Neural cell (in vitro differentiated cells): ENCODE results near the gene ACAP1. TPM values are rescaled to one million over a fixed set of nuclear protein-coding genes. Genes with fewer than 3 reads are reported as not detected.
"Not testable (repeated sequence)": the region's sequence is repeated elsewhere in the genome, so short reads cannot be mapped to it uniquely, and the experiment has no call there.

Experiments
- H2AFZ ChIP-seq: fragments of 200-600, 300-800 bp; sonication (generic), shearing (Covaris generic); 2 replicates; pipeline ENCODE4 v1.6.0; 2014; ENCODE audit warnings: low read depth, mild to moderate bottlenecking, antibody characterized with exemption, low read length, moderate library complexity
- H3F3A ChIP-seq: fragments of 200-600 bp; shearing (Covaris generic); 2 replicates; pipeline ENCODE4 v1.6.1; 2016; ENCODE audit warnings: mild to moderate bottlenecking, moderate library complexity, mixed read lengths, antibody characterized with exemption, low read length; ENCODE audit not compliant: insufficient read depth, poor library complexity, severe bottlenecking
- H3K27ac ChIP-seq: fragments of 200-600, 300-800 bp; sonication (generic), shearing (Covaris generic); 2 replicates; pipeline ENCODE4 v1.5.1; 2014; ENCODE audit warnings: mild to moderate bottlenecking, low read length, moderate library complexity
- H3K27me3 ChIP-seq: fragments of 300-800, 200-600 bp; sonication (generic), shearing (Covaris generic); 2 replicates; pipeline ENCODE4 v1.6.0; 2014; ENCODE audit warnings: mild to moderate bottlenecking, low read depth, low read length, moderate library complexity; ENCODE audit not compliant: insufficient read depth
- H3K36me3 ChIP-seq: fragments of 300-800, 200-600 bp; sonication (generic), shearing (Covaris generic); 2 replicates; pipeline ENCODE4 v1.5.1; 2014; ENCODE audit warnings: mild to moderate bottlenecking, antibody characterized with exemption, low read length, moderate library complexity; ENCODE audit not compliant: insufficient read depth
- H3K4me2 ChIP-seq: fragments of 300-800, 200-600 bp; sonication (generic), shearing (Covaris generic); 2 replicates; pipeline ENCODE4 v1.6.0; 2014; ENCODE audit warnings: mild to moderate bottlenecking, low read length
- H3K4me3 ChIP-seq: fragments of 300-800, 200-600 bp; sonication (generic), shearing (Covaris generic); 2 replicates; pipeline ENCODE4 v1.5.1; 2014; ENCODE audit warnings: mild to moderate bottlenecking, low read length, moderate library complexity
- H3K79me2 ChIP-seq: fragments of 200-600 bp; shearing (Covaris generic); replicated peaks from 2 replicates; pipeline ENCODE4 v1.6.0; 2014; ENCODE audit warnings: mild to moderate bottlenecking, low read length, moderate library complexity; ENCODE audit not compliant: insufficient read depth
- H3K9ac ChIP-seq: fragments of 300-800, 200-600 bp; sonication (generic), shearing (Covaris generic); 2 replicates; pipeline ENCODE4 v1.6.1; 2016; ENCODE audit warnings: mild to moderate bottlenecking, low read length, mixed read lengths
- H3K9me2 ChIP-seq: fragments of 200-600 bp; shearing (Covaris generic); 2 replicates; pipeline ENCODE4 v1.6.1; 2016; ENCODE audit warnings: mild to moderate bottlenecking, low read length, mixed read lengths; ENCODE audit not compliant: insufficient read depth
- H3K9me3 ChIP-seq: fragments of 200-600, 300-800 bp; sonication (generic), shearing (Covaris generic); 2 replicates; pipeline ENCODE4 v1.6.1; 2016; ENCODE audit warnings: mild to moderate bottlenecking, mixed run types, low read length, moderate library complexity, mixed read lengths
- H4K20me1 ChIP-seq: fragments of 200-600 bp; shearing (Covaris generic); 2 replicates; pipeline ENCODE4 v1.6.1; 2016; ENCODE audit warnings: mild to moderate bottlenecking, mixed run types; ENCODE audit not compliant: insufficient read depth
- EP300 ChIP-seq: fragments of 450-650 bp; conservative IDR thresholded peaks from 2 replicates; pipeline ENCODE4 v1.6.1; 2014; ENCODE audit warnings: antibody characterized with exemption, mild to moderate bottlenecking, moderate library complexity; ENCODE audit not compliant: poor library complexity, severe bottlenecking
- EZH2 ChIP-seq: fragments of 200-600, 300-800 bp; shearing (Covaris generic), sonication (generic); IDR thresholded peaks from 2 replicates; pipeline ENCODE4 v1.6.1; 2014; ENCODE audit warnings: antibody characterized with exemption, low read length, borderline replicate concordance, mild to moderate bottlenecking; ENCODE audit not compliant: insufficient read depth, poor library complexity, severe bottlenecking
- MXI1 ChIP-seq: fragments of 450-650 bp; conservative IDR thresholded peaks from 2 replicates; pipeline ENCODE4 v1.6.1; 2014; ENCODE audit warnings: antibody characterized with exemption, mild to moderate bottlenecking; ENCODE audit not compliant: poor library complexity, severe bottlenecking
- POLR2AphosphoS5 ChIP-seq: IDR thresholded peaks from 2 replicates; pipeline ENCODE4 v1.6.1; 2012
- RAD21 ChIP-seq: fragments of 450-650 bp; conservative IDR thresholded peaks from 2 replicates; pipeline ENCODE4 v1.6.1; 2014; ENCODE audit warnings: antibody characterized with exemption, mild to moderate bottlenecking, moderate library complexity
- SMC3 ChIP-seq: fragments of 450-650 bp; conservative IDR thresholded peaks from 2 replicates; pipeline ENCODE4 v1.6.1; 2014; ENCODE audit warnings: antibody characterized with exemption, mild to moderate bottlenecking, moderate library complexity; ENCODE audit not compliant: poor library complexity
- TAF1 ChIP-seq: IDR thresholded peaks from 2 replicates; pipeline ENCODE4 v1.6.1; 2012; ENCODE audit warnings: low read depth
- polyA plus RNA-seq: library from polyadenylated mRNA; depleted of rRNA; stranded (reverse); fragments of >200 nt; gene quantifications from 2 replicates; pipeline ENCODE4 v1.2.3, GENCODE V29; 2014
- TF ChIP-seq, protein P1 (sequence below): fragments of 450-650 bp; IDR thresholded peaks from 2 replicates; pipeline ENCODE4 v1.5.1; 2014; ENCODE audit warnings: antibody characterized with exemption, mild to moderate bottlenecking, moderate library complexity; ENCODE audit not compliant: poor library complexity, severe bottlenecking
- TF ChIP-seq, protein P2 (sequence below): IDR thresholded peaks from 2 replicates; pipeline ENCODE4 v1.6.1; 2012; ENCODE audit warnings: borderline replicate concordance

ACAP1 gene
- polyA plus RNA-seq, 1 donor from 2014 or later = 0.66 TPM

DNA sequence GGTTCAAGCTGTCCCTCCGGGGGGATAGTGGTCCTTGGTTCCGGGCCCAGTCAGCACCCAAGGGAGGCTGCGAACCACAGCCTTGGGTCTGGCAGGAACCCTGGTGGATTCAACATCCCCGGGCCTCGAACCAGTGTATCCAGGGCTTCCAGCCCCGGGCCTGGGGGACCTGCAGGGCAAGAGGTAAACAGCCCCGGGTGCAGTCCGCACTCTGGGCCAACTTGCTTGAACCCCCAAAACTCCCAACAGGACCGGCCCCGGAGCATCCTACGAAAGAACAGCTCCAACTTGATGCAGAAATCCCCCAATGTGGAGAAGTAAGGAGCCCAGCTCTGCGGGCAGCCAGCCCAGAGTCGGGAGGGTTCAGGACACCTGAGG, 5.7 kb upstream of the ACAP1 start:
- Histone ChIP-seq H3K79me2 (peaks cover 9% of the 10 kb centered on the region), H3K9me2 (no peaks in the 10 kb centered on the region), H4K20me1 (no peaks in the 10 kb centered on the region), H3K9ac (peak overlapping the region; percentile 81), H3K27ac (peak overlapping the region; percentile 93), H3K9me3 (no peaks in the 10 kb centered on the region), H2AFZ (peak overlapping the region; percentile 61), H3K27me3 (no peaks in the 10 kb centered on the region), H3F3A (no peaks in the 10 kb centered on the region), H3K36me3 (no peaks in the 10 kb centered on the region), H3K4me3 (peak overlapping the region; percentile 92), H3K4me2 (no peak overlapping the region)
- TF ChIP-seq, protein P1, sequence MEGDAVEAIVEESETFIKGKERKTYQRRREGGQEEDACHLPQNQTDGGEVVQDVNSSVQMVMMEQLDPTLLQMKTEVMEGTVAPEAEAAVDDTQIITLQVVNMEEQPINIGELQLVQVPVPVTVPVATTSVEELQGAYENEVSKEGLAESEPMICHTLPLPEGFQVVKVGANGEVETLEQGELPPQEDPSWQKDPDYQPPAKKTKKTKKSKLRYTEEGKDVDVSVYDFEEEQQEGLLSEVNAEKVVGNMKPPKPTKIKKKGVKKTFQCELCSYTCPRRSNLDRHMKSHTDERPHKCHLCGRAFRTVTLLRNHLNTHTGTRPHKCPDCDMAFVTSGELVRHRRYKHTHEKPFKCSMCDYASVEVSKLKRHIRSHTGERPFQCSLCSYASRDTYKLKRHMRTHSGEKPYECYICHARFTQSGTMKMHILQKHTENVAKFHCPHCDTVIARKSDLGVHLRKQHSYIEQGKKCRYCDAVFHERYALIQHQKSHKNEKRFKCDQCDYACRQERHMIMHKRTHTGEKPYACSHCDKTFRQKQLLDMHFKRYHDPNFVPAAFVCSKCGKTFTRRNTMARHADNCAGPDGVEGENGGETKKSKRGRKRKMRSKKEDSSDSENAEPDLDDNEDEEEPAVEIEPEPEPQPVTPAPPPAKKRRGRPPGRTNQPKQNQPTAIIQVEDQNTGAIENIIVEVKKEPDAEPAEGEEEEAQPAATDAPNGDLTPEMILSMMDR = no peak
- TF ChIP-seq MXI1 (no peak), EP300 (no peak), RAD21 (no peak), SMC3 (no peak), TAF1 (no peak), EZH2 (no peak), POLR2AphosphoS5 (no peak)
- TF ChIP-seq, protein P2, sequence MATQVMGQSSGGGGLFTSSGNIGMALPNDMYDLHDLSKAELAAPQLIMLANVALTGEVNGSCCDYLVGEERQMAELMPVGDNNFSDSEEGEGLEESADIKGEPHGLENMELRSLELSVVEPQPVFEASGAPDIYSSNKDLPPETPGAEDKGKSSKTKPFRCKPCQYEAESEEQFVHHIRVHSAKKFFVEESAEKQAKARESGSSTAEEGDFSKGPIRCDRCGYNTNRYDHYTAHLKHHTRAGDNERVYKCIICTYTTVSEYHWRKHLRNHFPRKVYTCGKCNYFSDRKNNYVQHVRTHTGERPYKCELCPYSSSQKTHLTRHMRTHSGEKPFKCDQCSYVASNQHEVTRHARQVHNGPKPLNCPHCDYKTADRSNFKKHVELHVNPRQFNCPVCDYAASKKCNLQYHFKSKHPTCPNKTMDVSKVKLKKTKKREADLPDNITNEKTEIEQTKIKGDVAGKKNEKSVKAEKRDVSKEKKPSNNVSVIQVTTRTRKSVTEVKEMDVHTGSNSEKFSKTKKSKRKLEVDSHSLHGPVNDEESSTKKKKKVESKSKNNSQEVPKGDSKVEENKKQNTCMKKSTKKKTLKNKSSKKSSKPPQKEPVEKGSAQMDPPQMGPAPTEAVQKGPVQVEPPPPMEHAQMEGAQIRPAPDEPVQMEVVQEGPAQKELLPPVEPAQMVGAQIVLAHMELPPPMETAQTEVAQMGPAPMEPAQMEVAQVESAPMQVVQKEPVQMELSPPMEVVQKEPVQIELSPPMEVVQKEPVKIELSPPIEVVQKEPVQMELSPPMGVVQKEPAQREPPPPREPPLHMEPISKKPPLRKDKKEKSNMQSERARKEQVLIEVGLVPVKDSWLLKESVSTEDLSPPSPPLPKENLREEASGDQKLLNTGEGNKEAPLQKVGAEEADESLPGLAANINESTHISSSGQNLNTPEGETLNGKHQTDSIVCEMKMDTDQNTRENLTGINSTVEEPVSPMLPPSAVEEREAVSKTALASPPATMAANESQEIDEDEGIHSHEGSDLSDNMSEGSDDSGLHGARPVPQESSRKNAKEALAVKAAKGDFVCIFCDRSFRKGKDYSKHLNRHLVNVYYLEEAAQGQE = no peak

DNA sequence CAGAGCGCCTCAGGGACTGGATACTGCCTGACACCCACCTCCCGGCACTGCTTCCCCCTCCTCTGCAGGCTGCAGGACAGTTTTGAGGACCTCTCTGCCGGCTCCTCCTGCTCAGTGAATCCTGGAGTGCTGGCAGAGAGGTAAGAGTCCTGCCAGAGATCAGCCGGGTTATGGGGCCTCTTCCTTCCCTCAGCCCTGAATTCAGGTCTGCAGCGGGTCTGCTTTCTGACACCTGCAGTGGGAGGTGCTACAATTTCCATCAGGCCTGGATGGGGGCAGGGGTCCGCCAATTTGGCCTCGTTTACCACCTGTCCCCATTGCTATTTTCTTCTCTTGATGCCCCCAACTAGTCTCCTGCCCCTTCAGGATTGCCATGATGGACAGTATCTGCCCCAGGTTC, 4.2 kb upstream of the ACAP1 start:
- no peaks in the 10 kb centered on the region for H4K20me1 ChIP-seq
- H3K27me3 ChIP-seq = no peaks in the 10 kb centered on the region
- no peaks in the 10 kb centered on the region for H3K9me3 ChIP-seq
- TF ChIP-seq TAF1 (no peak), SMC3 (no peak), MXI1 (no peak), EZH2 (no peak), RAD21 (no peak), EP300 (no peak), POLR2AphosphoS5 (no peak)
- TF ChIP-seq, protein P1 = no peak
- TF ChIP-seq, protein P2 = no peak
- H3K79me2 ChIP-seq = peaks cover 9% of the 10 kb centered on the region
- H3K9me2 ChIP-seq = no peaks in the 10 kb centered on the region
- H3K36me3 ChIP-seq = no peaks in the 10 kb centered on the region
- H3F3A ChIP-seq = no peaks in the 10 kb centered on the region
- no peak overlapping the region for H3K4me3 ChIP-seq
- H3K4me2 ChIP-seq = no peak overlapping the region
- no peak overlapping the region for H3K9ac ChIP-seq
- no peak overlapping the region for H3K27ac ChIP-seq
- no peak overlapping the region for H2AFZ ChIP-seq

DNA sequence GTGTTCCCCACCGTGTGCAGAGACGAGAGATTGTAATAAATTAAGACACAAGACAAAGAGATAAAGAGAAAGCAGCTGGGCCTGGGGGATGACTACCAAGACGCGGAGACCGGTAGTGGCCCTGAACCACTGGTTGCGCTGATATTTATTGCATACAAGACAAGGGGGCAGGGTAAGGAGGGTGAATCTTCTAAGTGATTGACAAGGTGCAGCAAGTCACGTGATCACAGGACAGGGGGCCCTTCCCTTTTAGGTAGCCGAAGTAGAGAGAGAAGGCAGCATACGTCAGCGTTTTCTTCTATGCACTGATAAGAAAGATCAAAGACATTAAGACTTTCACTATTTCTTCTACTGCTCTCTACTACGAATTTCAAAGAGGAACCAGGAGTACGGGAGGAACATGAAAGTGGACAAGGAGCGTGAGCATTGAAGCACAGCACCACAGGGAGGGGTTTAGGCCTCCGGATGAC, 3.7 kb upstream of the ACAP1 start:
- not testable (repeated sequence) for H3K27me3 ChIP-seq, H3F3A ChIP-seq, H4K20me1 ChIP-seq, H3K4me2 ChIP-seq, H3K4me3 ChIP-seq, H3K36me3 ChIP-seq, H3K79me2 ChIP-seq, H3K9ac ChIP-seq, H3K9me2 ChIP-seq, H2AFZ ChIP-seq, H3K9me3 ChIP-seq, H3K27ac ChIP-seq
